Activated gamma-delta T cell treated with Interleukin-2 at 50 U/mL for 16 hours (primary cell): ENCODE measurements around the gene NHLH2.

Experiments
- DNase-seq: peaks from one replicate; pipeline ENCODE4 v3.0.0-alpha.2; 2020

NHLH2 gene

DNA sequence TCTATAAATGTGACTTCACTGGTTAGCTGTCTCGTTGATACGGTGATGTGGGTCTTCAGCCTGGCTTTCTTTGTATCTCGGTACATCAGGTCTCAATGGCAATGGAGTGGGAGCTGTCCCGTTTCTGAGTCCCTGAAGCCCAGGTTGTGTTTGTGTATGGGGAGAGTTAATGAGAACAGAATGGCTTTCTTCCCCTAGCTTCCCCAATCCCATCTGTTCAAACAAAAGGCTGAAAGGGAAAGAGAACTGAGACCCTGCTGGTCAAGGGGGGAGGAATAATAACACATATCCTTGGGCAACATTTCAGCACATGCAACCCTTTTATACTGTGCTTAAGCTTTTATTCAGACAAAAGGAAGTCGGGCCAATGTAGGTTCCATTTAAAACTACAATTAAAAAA is 44.0 kb downstream of the NHLH2 start:
- no peak for DNase-seq

DNA sequence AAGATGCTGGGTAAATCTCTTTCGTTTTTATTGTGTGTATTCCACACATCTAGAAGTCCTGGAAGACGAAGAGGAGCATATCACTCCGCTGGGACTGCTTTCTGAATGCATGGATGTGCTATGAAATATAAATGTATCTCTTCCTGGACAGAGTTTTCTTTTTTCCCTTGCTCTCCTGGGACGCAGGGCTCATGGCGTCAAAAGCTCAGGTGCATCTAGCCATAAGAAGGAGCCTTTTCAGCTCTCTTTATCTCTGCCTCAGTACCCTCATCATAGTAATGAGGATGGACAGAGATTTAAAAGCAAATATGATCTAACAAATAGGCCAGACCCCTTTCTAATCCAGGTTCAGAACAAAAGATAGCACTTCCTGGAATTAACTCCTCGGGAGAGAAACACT is 44.9 kb downstream of the NHLH2 start:
- DNase-seq: no peak

DNA sequence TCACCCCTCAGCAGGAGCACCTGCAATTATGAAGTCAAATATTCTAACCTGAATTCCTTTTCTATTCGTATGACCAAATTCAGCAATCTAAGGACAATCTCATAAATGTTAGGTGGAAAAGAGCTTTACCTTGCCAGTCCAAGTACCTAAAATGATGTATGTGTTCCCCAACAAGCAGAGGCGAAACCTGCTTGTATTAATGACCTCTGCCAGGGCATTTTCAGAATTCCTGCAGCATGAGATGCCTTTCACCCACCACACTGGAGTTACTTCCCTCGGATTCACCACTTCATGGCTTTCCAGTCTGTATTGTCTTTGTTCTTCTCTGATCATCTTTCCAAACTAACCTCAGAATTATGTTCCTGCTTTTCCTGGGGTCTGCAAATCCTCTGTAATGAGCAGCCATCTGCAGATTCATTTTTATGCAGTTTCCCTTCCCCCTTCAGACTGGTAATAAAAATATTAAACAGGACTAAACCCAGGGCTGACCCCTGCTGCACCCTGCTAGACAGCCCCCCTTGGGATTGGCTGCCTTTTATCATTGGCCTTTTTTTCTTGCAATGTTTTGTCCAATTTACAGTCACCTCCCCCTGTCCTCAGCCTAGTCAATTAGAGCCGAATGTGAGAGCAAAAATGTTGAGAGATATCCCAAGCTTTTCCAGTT is 45.8 kb downstream of the NHLH2 start:
- no peak for DNase-seq

DNA sequence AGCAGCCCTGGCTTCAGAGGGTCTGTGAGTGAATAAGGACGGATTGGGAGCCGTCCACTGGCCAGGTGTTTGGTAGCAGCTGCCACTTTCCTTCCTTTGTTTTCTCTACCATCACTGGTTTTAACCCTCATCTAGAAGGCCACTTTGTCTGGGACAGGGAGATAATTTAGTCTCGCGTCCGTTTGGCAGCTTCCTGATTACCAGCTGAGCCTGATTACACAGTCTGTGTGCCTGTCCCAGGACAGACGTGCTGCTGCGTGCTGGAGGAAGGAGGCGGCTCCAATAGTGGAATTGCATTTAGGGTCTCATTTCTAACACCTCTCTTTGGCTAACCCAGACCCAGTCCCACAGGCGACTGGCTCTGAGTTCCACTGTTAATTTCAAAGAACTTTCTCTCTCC is 47.8 kb downstream of the NHLH2 start:
- no peak for DNase-seq

DNA sequence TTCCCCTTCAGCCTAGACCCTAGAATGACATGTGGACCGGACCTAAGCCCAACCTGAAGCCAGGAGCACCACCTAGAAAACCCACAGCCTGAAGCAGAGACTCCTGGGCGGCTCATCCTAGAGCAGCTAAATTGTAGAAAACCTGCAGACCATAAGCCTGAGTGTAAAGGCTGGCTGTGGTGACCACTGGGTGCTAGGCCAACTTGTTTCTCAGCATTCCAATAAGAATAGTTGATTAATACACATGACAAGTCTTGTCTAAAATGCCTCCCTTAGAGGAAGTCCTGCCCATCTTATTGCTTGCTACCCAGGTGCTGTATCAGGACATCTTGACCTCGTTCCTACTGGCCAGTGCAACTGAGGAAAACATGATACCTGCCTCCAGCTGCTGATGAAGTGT is 49.1 kb downstream of the NHLH2 start:
- no peak for DNase-seq

DNA sequence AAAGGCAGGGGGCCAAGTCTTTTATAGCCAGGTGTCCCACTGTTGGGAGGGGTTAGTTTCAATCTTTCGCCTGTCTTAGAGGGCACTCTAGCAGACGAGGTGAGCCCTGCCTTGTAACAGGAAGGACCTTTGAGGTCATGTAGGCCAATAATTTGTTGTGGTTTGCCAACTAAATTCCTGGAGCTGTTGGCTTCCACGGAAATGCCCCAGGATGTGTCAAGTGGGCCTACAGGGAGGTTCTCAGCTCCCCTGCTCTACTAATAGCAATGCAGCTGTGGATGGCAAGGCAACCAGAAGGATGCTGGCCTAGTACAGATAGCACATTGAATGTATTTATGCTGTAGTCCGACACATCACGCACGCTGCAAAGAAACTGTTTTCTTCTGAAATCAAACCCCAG is 50.1 kb downstream of the NHLH2 start:
- no peak for DNase-seq

DNA sequence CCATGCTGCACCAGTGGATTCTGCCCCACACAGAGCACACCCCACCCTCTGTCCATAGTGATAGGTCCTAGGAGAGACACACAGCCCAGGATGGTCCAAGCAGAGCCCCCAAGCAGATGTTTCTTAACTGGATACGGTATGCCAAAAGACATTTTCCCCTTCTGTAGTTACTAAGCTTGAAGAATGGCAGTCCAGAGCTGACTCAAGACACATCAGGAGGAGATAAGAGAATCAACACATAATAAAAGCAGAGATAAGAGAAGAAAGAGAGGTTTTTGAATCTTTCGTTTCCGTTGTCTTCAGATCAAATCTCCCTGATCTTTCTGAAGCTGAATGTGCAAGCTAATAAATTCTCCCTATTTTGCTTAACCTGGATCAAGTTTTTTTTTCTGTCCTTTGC is 50.6 kb downstream of the NHLH2 start:
- no peak for DNase-seq
